Stimulated activated CD4-positive, alpha-beta T cell treated with anti-CD3 and anti-CD28 coated beads, Interleukin-4, amount 100 ng/mL, for 1 hour (primary cell): ENCODE measurements around the gene SURF2.
A peak's percentile ranks its signal among the peaks of the same experiment; 100 is the strongest.

ENCODE experiments used
- DNase-seq: peaks from one replicate; pipeline ENCODE4 v3.0.0-alpha.2; 2020

SURF2 gene

DNA sequence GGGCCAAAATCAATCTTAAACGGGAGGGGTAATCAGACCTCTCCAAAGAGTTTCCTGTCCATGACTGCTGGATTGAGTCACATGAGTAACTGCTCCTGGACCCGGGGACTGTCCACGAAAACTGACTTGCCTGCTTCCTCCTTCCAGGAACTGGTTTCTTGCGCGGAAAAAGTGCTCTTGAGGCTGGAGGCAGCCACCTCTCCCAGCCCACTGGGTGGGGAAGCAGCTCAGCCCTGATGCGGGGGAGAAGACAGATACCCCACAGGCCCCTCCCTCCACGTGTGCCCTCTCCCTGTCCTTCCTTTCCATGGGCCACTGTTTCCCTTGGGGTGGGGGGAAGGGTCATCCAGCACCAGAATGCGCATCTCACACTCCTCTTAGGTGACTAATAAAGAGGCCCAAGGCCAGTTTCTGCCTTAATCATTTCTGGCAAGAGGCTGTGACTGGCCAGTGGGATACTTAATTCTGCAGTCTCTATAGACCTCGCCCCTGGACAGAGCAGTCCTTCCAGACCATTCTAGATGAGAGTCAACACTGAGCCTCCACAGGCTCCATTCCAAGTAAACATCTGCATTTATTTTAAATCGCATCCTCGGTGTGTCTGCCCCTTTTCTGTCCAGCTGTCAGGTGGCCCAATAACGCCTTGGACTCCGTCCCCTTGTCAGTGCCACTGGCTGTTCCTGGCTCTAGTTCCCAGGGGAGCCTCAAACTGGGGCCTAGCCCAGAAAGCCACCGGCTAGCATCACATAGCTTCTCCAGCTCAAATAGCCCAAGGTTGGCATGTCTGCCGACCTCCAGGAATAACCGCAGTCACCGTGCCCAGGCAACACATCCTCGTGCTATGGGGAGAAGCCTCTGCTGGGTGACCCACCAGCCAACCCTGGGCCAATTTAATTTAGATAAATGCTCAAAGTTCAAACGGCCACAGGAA lies 49.4 kb downstream of the SURF2 start:
- DNase-seq, result no peak

DNA sequence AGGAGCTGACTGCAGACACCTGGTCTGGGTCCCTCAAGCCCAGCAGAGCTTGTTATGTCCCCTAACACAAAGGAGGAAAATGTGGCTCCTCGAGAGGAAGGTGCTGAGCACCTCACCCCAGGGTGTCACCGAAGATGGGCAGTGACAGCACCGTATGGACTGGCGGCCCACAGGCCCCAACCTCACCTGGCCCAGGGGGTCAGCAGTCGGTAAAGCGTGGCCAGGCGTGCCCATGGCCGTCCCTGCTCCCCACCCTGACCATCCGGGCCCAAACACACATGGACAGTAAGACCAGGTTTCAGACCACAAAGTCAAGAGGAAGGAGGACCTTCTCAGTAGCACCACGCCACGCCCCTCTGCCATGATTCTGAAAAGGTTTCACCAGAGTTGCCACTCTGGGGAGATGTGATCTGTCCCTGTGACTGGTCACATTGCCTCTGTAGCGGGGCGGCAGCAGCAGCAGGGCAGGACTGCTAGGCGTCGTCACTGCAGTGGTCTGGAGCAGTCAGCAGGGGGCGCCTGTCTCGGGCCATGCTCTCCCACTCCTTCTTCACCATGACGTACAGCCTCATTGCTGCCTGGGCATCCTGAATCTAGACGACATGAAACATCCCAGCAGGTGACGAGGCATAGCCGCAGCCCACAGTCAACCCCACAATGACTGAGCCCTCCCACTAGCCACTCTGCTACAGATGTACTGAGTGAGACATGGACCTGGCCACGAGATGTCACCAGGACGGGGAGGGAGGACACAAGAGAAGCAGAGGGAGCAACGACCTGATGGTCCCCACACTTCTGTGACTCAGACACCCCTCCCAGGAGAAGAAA lies 50.3 kb downstream of the SURF2 start:
- DNase-seq, result peak; percentile 81

DNA sequence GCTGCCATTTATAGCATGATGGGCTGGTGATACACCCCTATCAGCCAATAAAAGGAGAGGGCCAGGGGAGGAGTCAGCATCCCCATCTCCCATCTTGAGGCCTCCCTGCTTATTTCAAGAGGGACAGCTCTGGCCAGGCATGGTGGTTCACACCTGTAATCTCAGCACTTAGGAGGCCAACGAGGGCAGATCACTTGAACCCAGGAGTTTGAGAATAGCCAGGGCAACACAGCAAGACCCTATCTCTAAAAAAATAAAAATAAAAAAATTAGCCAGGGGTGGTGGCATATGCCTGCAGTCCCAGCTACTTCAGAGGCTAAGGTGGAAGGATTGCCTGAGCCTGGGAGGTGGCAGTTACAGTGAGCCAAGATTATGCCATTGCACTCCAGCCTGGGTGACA lies 51.7 kb downstream of the SURF2 start:
- no peak for DNase-seq
